GM18909 (cell line): Measurements from ENCODE around the gene DYNC1I1.

Experiments
- ATAC-seq: cut with Tn5 transposase; IDR thresholded peaks from one replicate; pipeline ENCODE4 v1.9.1; 2021; ENCODE audit warnings: mild to moderate bottlenecking; ENCODE audit not compliant: unreplicated experiment, poor library complexity

DYNC1I1 gene

DNA sequence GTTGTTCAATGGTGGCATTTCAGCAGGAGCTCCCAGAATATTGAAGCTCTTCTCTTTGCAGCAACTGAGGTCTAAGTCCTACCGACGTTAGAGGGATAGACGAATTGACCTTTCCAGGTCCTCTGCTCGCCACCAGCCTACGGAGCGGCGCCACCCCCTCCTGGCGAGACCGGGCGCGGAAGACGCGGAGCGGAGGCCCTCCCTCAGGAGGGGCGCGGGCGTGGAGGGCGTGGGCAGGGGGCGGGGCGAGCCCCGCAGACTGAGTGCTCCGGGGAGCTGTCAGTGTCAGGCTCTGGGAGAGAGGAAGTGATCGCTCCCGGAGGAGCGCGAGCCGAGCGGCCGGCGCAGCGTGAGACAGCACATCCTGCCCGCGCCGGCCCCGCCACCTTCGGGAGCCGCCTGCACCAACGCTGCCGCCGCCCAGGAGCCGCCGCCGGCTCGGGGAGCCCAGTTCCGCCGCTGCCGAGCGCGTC is at the start of gene DYNC1I1:
DYNC1I1 (plus strand) TSS at position 257 of the 473 bp plus-strand sequence. CDS start 32,176 bp downstream, outside the sequence.
- peak; percentile 95 for ATAC-seq

DNA sequence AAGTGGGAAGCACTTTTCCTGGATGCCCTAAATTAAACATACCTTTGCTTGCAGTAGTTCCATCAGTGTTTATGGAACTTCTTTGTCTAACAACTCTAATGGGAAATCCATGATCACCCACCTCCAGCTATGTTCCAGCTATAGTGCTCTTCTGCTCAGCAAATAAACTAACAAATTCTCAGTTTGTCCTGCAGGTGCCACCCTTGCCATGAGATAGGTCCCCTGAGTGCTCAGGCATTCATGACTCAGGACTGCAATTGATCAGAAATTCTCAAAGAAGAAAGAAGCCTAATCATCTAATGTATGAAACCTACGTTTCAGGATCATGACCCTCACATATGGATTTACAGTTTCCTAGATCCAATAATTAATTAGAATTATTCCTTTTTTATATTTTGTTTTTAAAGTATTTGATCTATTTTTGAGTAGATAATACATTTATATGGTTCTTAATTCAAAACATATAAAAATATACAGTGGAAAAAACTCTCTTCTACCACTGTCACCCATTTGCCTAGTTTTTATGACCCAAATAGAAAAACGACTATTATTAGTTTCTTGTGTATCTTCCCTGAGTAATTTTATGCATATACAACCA is 48.7 kb upstream of the DYNC1I1 start:
- no peak for ATAC-seq

DNA sequence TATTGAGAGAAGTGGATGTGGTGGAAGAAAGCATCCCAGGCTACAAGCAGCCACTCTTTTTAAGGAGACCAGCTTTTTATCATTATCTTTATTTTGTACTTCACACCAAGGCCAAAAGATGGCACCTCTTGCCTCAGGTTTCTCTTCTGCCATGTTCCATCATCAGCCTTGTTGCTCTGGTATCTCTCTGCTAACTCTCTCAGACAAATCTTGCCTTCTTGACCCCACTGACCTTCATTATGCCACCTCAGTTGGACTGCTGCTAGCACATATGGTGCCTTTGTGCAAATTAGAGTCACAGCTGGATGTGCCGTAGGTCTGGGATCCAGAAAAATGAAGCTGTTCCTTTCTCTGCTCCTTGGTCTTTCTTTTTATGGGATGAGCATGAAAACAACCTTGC is 47.1 kb upstream of the DYNC1I1 start:
- no peak for ATAC-seq

DNA sequence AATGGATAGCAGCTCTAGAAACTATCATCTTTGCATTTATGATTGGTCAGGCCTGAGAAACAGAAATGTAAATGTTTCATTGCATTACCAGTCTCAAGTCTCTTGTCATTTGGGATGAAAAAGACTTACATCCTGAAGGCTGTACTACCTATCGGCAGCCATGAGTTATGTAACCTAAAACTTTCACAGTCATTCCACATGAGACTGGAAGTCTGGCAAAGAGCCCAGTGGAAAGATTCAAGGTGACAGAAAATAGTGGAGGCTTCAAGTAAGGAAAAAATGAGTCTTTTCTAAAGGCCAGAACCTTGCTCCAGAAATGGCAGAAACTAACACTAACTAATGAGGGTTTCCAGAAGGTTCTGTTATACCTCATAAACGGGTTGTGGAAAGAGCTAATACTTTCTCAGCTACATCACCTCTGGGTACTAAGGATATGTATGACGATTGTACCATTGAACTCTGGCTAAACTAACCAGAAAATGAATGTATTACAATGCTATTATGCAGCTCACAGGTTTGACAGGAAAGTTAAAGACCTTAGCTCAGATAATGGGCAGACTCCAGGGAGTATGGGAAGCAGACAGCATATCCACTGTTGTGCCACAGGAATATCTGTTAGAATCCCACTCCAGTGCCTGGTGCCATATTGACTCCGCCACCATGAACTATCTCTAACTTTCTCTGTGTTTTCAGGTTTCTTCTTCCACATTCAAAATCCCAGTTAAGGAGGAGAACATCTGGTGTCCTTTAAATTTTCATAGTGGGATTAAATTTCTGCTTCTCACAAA is 41.7 kb upstream of the DYNC1I1 start:
- no peak for ATAC-seq

DNA sequence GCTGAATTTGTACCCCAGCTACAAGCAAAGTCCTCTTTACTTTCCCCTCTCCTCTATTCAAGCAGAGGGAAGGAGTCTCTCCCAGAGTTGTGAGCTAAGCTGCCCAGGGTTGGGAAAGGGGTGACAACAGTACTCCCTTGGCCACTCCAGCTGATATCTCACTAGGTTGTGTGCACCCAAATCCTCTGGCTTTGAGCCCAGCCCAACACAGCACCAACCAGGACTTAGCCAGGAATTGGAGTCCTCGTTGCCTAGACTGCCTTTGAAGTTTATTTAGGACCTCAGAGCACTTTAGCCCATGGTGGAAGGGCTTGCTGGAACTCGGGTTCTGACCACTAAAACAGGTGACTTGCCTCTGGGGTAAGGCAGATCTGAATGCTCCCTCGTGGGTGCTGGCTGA is 35.7 kb upstream of the DYNC1I1 start:
- no peak for ATAC-seq

DNA sequence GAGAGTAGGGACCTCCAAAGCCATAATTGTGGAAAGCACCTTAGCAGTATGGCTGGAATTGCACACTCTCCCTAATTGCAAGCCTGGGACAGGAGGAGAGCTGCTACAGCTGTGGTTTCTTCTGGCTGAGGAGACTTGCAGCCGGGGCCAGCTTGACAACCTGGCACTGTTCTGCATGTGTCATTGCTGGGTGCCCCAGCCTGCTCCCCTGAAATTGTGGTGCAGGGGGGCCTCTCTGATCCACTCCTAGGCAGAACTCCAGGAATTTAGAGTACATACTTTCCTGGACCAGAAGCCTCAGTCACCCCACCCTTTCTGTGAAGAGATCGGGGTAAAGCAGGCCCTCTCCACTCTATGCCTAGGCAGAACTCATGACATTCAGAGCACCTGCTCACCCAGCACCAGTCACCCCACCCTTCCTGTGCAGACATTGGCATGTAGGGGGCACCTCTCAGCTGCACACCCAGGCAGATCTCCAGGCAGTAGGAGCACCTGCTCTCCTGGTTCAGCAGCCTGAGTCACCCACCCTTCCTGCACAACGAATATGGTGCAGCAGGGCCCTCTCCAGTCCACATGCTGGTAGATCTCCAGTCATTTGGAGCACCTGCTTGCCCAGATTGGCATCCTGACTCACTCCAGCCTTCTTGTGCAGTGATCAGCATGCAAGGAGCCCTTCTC is 34.4 kb upstream of the DYNC1I1 start:
- no peak for ATAC-seq

DNA sequence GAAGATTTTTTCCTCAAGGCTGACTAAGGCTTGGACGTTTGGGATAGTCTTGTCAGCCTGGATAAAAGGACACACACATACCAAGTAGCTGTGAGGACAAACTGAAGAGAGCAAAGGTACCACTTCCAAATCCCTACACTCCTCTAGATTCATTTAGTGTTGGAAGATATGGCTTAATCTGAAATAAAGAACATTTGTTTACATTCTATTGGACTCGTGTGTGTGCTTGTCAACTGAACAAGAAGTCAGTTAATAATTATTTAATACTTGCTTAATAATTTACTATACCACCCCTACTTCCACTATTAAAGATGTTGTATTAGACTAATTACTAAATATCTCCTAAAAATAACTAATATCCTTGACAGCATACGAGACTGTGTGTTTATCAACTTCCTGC is 23.3 kb upstream of the DYNC1I1 start:
- ATAC-seq = no peak

DNA sequence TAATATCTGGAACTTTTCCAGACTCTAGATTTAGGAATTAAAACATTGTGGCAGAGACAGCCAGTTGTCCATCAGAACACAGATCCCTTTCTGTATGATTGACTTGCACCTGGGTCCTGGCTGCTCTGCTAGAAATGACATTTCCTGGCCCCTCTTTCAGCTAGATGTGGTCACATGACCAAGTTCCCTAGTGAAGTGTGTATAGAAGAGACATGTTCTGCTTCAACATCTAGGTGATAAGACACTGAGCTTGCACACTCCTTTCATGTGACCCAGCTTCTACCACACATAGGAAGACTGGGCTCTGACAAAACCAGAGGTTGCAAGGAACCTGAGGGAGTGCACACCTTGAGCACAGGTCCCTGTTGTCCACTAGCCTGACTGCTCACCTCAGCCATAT is 22.8 kb upstream of the DYNC1I1 start:
- no peak for ATAC-seq

DNA sequence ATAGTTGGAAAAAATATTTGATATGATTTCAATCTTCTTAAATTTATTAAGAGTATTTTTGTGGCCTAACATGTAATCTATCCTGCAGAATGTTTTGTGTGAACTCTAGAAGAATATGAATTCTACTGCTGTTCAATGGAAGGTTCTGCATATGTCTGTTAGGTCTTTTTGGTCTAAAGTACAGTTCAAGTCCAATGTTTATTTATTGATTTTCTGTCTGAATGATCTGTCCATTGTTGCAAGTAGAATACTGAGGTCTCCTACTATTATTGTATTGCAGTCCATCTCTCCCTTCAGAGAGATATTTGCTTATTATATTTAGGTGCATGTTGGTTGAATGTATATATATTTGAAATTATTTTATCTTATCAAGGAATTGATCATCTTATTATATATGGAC is 18.9 kb upstream of the DYNC1I1 start:
- no peak for ATAC-seq

DNA sequence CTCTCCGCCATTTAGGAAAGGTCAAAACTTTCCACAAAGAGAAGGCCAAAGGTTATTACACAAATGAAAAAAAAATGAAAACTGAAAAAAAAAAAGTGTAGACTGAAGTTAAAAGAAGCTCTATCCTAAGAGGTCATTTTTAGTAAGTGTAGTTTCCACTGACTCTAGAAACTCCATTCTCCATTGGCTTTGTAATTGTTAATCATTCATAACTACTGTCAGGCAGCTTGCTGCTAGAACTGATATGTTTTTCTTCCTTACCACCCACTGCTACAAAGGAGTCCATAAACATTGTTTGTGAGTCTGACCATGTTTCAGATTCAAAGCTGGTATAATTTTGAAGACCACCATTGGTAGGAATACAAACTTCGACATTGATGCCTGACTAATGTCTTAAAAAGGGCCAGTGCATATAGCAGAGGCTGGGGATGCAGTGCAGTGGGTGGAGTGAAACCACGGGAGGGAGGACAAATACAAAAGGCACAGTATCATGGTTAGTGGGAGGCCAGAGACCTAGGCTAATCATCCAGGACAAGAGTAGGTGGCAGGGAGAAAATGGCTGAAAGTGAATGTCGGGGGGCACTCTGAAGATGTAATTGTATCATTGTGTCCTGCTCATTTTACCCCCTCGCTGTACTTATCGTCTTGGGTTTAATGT is 16.9 kb upstream of the DYNC1I1 start:
- ATAC-seq = no peak

DNA sequence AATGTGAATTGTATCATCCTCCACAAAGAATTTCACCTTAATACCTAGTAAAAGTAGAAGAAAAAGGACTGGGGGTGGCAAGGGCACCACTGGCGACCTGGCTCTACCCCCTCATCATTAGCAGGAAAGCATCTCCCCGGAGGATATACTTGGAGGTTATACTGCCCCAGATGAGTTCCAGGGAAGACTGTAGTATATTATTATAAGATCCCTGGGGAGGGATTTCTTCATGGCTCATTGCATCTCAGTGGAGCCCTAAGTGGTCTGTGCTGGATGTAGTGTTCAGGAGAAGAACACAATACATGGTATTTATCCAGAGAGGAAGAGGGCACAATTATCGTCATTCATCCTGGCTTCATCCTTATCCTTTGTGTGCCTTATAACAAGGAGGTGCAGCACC is 14.2 kb upstream of the DYNC1I1 start:
- ATAC-seq = no peak

DNA sequence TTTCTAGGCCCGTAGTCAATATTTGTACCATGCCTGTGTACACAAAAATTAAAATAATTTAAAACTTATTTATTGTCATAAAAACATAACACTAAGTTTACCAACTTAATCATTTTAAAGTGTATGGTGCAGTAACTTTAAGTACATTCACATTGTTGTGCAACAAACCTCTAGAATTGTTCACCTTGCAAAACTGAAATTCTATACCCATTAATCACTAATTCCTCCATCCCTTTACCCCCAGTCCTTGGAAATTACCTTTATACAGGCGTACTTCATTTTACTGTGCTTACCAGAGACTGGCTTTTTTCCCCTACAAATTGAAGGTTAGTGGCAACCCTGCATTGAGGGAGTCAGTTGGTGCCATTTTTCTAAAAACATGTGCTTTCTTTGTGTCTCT is 6.3 kb upstream of the DYNC1I1 start:
- ATAC-seq = no peak

DNA sequence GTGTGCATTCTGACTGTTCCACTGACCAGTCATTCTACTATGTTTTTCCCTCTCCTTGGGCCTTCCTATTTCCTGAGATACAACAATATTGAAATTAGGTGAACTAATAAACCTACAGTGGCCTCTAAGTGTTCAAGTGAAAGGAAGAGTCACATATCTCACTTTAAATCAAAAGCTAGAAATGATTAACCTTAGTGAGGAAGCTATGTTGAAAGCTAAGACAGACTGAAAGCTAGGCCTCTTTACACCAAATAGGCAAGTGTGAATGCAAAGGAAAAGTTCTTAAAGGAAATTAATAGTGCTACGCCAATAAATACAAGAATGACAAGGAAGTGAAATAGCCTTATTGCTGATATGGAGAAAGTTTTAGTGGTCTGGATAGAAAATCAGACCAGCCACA is 5.7 kb upstream of the DYNC1I1 start:
- ATAC-seq = peak; percentile 78

DNA sequence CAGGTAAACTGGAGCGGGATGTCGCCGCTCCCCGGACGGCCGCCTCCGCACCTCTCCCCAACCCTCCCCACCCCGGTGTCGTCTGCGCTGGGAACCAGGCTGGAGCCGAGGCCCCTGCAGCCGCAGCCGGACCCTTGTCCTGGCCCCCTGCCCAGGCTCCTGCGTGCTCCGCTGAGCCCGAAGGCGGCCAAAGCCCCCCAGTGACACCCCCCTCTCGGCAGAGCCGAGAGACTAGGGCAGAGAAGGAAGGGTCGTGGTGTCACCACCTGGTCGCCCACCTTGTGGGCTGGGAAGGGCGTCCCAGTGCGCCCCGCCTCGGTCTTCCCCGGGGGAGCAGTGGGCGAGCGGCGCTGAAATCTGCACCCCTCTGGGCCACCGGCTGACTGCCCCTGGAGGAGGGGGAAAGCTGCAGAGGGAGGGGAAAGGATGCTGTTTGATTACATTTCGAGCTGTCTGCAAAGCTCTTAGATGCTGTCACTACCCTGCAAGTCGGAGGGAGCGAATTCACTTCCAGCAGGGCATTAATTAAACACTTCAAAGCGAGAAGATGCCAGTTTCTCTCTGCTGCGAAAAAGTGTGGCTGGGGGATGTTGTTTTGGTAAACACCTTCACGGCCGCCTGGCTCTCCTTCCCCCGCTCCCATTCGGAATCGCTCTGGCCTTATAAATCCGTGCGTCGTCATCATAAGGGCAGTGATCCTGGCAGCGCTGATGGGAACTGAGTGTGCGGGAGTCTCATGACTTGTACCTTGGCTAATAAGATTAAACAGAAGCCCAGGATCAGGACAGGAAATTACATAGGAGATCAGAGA is 622 bp downstream of the DYNC1I1 start:
- ATAC-seq = peak; percentile 14

DNA sequence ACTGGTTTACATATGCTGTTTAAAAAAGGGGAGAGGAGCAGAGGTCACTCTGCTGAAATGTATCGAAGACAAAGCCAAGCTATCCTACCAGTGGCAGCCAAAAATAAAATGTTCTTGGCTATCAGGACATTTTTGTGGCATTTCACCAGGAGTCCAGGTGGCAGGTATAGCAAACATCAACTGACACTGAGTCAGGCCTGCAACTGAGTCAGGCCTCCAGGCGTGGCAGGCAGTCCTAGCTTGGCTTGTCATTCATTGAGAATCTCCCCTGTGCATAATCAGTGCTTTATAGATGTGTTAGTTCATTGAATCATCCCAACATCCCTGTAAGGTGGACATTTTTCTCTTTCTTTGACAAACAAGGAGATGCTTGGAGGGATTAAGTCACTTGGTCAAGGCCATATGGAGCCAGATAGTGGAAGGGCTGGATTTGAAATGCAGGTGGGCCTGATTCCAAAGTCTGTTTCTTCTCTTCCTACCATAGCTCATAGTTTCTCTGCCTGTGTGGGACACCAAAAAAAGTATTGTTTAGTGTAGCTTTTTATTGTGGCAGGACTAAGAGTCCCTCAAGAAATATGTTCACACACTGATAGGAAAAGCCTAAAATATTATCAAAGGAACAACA is 4.3 kb downstream of the DYNC1I1 start:
- ATAC-seq = no peak

DNA sequence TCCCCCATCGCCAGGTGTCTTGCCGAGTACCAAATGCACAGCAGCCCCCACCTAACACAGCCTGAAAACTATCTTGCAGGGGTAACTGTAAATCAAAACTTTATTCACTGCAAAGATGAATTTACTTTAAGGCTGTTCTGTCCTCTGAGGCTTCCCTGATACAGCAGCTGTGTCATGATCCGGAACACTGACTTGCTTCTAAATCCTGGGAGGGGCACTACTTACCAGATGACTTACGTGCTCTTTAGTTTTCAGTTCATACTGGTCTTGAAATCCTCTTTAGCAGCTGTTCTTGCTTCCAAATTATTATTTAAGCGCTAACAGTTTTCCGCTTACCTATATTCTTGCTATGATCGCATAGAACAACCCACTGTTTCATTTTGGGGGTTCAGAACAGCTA is 4.9 kb downstream of the DYNC1I1 start:
- no peak for ATAC-seq

DNA sequence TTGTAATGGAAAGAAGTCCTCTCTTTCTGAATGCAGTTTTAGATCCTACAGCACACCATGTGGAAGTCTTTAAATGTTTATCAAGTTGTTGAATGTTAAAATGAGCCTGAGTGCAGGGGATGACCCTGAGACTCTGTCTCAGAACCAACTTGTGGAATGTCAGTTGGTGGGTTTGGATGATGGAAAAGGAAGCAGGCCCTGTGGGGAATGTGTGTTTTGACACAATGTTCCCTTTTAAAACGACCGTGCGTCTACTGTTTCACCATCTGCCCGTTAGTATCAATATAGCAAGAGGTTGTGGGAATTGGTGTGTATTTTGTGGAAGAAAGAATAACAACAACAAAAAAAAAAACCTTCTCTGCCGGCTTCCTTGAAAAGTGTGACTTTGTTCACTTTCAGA is 8.3 kb downstream of the DYNC1I1 start:
- no peak for ATAC-seq

DNA sequence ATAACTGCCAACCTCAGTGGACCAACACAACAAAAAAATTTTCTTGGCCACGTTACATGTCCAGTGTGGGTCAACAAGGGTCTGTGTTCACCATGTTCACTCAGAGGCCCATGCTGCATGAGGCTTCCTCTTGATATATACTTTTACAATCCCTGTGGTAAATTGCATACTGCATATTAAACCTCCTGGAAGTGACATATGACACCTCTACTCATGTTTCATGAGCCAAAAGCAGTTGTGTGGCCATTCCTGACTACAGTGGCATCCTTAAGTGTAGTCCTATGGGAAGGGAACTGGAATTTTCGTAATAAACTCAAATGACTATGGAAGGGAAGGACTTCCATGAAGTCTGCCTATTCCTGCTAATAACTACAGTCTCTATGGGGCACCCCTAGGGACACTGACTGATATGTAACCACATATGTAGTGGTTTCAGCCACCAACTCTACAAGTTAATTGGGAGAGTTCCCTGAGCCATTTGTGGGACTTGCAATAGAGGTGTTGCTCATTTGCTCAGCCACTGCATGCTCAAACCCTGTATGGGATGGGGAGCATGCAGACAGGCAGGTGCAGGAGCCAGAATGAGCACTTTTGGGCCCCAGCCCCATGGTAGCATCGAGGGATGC is 9.7 kb downstream of the DYNC1I1 start:
- no peak for ATAC-seq

DNA sequence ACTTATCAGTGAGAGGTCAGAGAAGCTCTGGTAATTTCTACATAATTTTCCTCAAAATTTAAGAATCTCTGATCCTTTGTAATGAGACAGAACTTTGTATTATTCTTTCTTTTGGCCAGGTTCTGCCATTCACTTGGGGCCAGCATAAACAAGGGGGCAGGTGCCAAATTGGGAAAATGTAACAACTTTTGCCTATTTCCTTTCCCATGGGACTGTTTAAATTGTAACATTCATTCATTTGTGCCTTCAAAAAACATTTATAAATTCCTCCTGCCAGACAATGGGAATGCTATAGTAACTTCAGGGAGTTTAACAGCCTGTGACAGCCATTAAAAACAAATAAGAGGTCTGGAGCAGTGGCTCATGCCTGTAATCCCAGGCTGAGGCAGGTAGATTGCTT is 12.4 kb downstream of the DYNC1I1 start:
- no peak for ATAC-seq
